Measurements from ENCODE around the gene POLR2E.
A peak's percentile ranks its signal among the peaks of the same experiment; 100 is the strongest.

Gene POLR2E

GRCh38 chr19:1045247-1045603, 50.0 kb downstream of the POLR2E start:
- H3K9ac ChIP-seq (ENCODE audit: low read depth in 1 of 2, low read length in 2 of 2), result no peak overlapping the region
- no peaks in the 10 kb centered on the region for H3K9me3 ChIP-seq (ENCODE audit: control insufficient read depth in 1 of 2, low read length in 2 of 2)
- H3K36me3 ChIP-seq (ENCODE audit: control insufficient read depth in 1 of 2, insufficient read depth in 2 of 2, low read length in 2 of 2), result no peaks in the 10 kb centered on the region
- no peak overlapping the region for H3K4me3 ChIP-seq (ENCODE audit: low read depth in 1 of 2, low read length in 2 of 2)
- H3K27me3 ChIP-seq (ENCODE audit: control insufficient read depth in 1 of 2, insufficient read depth in 2 of 2, low read length in 2 of 2), result no peaks in the 10 kb centered on the region
- H3K4me1 ChIP-seq (ENCODE audit: control insufficient read depth in 1 of 2, insufficient read depth in 2 of 2, low read length in 2 of 2), result peaks cover 19 to 29% of the 10 kb centered on the region in 2 donors
- no peak overlapping the region for H3K27ac ChIP-seq (ENCODE audit: low read depth, low read length)

DNA sequence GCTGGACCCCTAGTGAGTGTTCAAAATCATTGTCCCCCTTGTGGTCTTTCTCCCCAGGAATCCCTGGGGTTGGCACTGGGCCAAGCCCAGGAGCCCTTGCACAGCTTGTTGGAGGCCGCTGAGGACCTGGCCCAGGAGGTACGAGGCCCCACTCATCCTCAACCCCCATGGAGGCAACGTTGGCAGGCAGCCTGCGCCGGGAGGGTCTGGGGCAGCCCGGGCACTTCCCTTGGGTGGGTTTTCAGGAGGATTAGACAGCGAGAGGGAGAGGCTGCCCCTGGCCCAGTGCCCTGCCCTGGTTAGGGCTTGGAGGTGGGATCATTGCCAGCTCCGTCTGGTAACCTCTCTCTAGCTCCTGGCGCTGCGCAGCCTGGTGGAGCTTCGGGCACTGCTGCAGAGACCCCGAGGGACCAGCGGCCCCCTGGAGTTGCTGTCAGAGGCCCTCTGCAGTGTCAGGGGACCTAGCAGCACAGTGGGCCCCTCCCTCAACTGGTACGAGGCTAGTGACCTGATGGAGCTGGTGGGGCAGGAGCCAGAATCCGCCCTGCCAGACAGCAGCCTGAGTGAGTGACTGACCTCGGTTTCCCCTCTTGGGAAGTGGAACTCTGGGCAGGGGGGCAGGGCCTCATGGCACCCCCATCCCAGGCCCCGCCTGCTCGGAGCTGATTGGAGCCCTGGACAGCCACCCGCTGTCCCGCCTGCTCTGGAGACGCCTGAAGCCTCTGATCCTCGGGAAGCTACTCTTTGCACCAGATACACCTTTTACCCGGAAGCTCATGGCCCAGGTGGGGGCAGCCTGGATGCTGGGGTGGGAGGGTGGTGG, 52.3 kb downstream of the POLR2E start:
- H3K27ac ChIP-seq (ENCODE audit: low read depth, low read length), result no peak overlapping the region
- peaks cover 27 to 50% of the 10 kb centered on the region in 2 donors for H3K4me1 ChIP-seq (ENCODE audit: control insufficient read depth in 1 of 2, insufficient read depth in 2 of 2, low read length in 2 of 2)
- H3K36me3 ChIP-seq (ENCODE audit: control insufficient read depth in 1 of 2, insufficient read depth in 2 of 2, low read length in 2 of 2), result no peaks in the 10 kb centered on the region
- peak overlapping the region; percentile 71 to 81 for H3K4me3 ChIP-seq (ENCODE audit: low read depth in 1 of 2, low read length in 2 of 2)
- H3K9ac ChIP-seq (ENCODE audit: low read depth in 1 of 2, low read length in 2 of 2), result peak overlapping the region; percentile 51 to 67
- no peaks in the 10 kb centered on the region for H3K27me3 ChIP-seq (ENCODE audit: control insufficient read depth in 1 of 2, insufficient read depth in 2 of 2, low read length in 2 of 2)
- no peaks in the 10 kb centered on the region for H3K9me3 ChIP-seq (ENCODE audit: control insufficient read depth in 1 of 2, low read length in 2 of 2)

DNA sequence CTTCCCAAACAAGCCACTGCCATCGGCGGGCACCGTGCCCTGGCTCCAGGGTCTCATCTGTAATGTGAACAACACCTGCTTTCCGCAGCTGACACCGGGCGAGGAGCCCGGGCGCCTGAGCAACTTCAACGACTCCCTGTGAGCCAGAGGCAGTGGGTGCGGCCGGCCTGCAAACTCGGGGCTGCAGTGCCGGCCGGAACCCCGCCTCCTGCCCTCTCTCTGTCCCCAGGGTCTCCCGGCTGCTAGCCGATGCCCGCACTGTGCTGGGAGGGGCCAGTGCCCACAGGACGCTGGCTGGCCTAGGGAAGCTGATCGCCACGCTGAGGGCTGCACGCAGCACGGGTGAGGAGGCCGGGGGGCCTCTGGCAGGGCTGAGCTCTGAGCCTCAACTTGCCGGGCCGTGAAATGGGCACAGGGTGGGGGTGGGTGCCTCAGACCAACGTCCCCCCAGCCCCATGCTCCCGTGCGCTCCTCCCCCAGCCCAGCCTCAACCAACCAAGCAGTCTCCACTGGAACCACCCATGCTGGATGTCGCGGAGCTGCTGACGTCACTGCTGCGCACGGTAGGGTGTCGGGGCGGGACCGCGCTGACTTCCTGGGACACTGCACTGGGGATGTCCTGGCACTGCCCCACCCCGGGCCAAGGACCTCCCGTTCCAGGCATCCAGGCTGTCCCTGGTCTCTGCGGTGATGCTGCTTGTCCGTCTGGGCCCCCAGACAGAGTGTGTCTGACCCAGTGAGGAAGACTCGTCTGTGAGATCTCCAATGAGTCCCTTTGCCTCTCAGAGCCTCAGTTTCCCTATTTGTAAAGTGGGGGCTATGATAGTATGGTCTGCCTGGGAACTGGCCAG, 53.1 kb downstream of the POLR2E start:
- H3K27ac ChIP-seq (ENCODE audit: low read depth, low read length), result no peak overlapping the region

GRCh38 chr19:1041272-1041834, 53.8 kb downstream of the POLR2E start:
- Histone ChIP-seq H3K27ac (ENCODE audit: low read depth, low read length) (no peak overlapping the region), H3K27me3 (ENCODE audit: control insufficient read depth in 1 of 2, insufficient read depth in 2 of 2, low read length in 2 of 2) (no peaks in the 10 kb centered on the region), H3K4me1 (ENCODE audit: control insufficient read depth in 1 of 2, insufficient read depth in 2 of 2, low read length in 2 of 2) (peaks cover 27 to 55% of the 10 kb centered on the region in 2 donors), H3K9ac (ENCODE audit: low read depth in 1 of 2, low read length in 2 of 2) (peak overlapping the region; percentile 67 to 73), H3K36me3 (ENCODE audit: control insufficient read depth in 1 of 2, insufficient read depth in 2 of 2, low read length in 2 of 2) (peaks cover 0 to under 1% of the 10 kb centered on the region in 2 donors), H3K9me3 (ENCODE audit: control insufficient read depth in 1 of 2, low read length in 2 of 2) (no peaks in the 10 kb centered on the region), H3K4me3 (ENCODE audit: low read depth in 1 of 2, low read length in 2 of 2) (peak overlapping the region; percentile 71 to 81)

More for the DNA sequence above, 53.1 kb downstream of the POLR2E start:
- H3K36me3 ChIP-seq (ENCODE audit: control insufficient read depth in 1 of 2, insufficient read depth in 2 of 2, low read length in 2 of 2), result no peaks in the 10 kb centered on the region
- peak overlapping the region; percentile 51 to 67 for H3K9ac ChIP-seq (ENCODE audit: low read depth in 1 of 2, low read length in 2 of 2)
- H3K4me1 ChIP-seq (ENCODE audit: control insufficient read depth in 1 of 2, insufficient read depth in 2 of 2, low read length in 2 of 2), result peaks cover 27 to 55% of the 10 kb centered on the region in 2 donors
- peak overlapping the region; percentile 71 to 81 for H3K4me3 ChIP-seq (ENCODE audit: low read depth in 1 of 2, low read length in 2 of 2)
- no peaks in the 10 kb centered on the region for H3K9me3 ChIP-seq (ENCODE audit: control insufficient read depth in 1 of 2, low read length in 2 of 2)
- H3K27me3 ChIP-seq (ENCODE audit: control insufficient read depth in 1 of 2, insufficient read depth in 2 of 2, low read length in 2 of 2), result no peaks in the 10 kb centered on the region

DNA sequence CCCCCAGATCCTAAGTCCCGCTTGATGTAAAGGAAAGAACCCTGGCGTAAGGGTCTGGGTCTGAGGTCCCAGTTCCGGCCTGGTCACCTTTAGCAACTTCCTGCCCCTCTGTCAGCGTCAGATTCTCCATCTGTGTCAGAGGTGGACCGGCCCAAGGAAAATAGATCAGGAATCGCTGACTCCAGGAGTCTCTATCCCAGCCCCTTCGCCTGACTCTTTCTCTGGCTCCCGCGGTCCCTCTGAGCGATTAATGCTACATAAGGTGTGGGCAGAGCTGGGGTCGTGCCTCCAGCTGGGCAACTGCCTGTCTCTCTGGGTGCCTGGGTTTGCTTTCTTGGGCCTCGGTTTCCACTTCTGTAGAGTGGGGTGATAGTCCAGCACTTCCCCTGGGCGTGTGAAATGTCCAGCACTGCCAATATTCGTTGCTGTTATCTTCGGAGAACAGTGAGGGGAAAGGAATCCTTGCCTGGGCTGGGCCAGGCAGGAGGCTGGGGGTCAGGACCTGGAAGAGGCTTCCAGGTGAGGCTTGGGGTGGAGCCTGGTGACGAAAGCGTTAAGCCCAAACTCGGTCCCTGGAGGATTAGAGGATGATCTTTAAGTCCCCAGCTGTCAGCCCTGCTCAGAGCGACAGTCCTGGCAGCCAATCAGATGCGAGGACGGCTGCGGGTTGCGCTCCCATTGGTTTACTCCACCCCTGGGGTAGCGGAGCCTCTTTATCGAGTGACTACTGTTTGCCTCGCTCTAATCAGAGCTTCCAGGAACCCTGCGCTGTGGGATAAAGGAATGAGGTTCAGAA, 54.5 kb downstream of the POLR2E start:
- Histone ChIP-seq H3K4me1 (ENCODE audit: control insufficient read depth in 1 of 2, insufficient read depth in 2 of 2, low read length in 2 of 2) (peaks cover 27 to 55% of the 10 kb centered on the region in 2 donors), H3K4me3 (ENCODE audit: low read depth in 1 of 2, low read length in 2 of 2) (peak overlapping the region; percentile 71 to 81), H3K9me3 (ENCODE audit: control insufficient read depth in 1 of 2, low read length in 2 of 2) (no peaks in the 10 kb centered on the region), H3K27ac (ENCODE audit: low read depth, low read length) (no peak overlapping the region), H3K9ac (ENCODE audit: low read depth in 1 of 2, low read length in 2 of 2) (peak overlapping the region; percentile 69 to 73), H3K36me3 (ENCODE audit: control insufficient read depth in 1 of 2, insufficient read depth in 2 of 2, low read length in 2 of 2) (peaks cover 0 to 5% of the 10 kb centered on the region in 2 donors), H3K27me3 (ENCODE audit: control insufficient read depth in 1 of 2, insufficient read depth in 2 of 2, low read length in 2 of 2) (no peaks in the 10 kb centered on the region)

DNA sequence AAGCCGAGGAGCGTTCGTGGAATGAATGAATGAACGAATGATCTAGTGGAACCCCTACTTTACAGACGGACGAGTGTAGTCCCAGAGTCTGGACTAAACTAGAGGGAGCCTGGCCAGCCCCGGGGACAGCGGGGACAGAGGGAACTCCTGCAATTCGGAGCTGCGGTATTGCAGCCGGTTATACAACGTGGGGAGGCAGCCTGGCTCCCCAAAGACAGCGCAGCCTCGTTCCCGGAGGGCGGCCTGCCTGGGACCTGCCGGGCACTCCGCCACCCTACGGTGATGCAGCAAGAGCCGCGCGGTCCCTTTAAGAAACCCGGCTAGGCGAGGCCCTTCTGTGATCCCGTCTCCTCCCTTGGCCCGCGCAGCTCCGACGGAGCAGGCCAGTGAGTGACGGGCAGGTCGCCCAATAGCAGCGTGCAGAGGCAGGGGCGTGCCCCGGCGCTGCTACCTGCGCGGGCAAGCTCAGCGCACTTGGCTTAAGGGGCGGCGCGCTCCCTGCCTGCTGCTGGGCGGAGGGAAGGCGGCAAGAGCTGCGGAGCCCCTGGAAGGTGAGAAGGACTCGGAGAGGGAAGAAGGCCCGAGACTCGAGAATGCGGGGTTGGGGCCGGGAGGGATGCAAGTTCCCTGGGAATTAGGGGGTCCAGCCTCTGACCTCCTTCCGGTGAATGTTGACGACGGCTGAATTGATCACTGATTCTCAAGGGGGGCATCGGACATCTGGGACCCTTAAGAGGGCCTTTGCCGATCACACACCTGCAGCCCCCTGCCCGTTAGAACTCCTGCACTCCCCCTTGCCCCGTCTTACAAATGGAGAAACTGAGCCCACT, 55.3 kb downstream of the POLR2E start, which contains the start of gene ABCA7:
Gene ABCA7 (plus strand): TSS at position 462 of the 830 bp plus-strand sequence. CDS start 1,255 bp downstream, outside the sequence.
- no peak within 1 kb of the TSS for H3K27ac ChIP-seq (ENCODE audit: low read depth, low read length)

GRCh38 chr19:1038978-1039645, 56.1 kb downstream of the POLR2E start:
- Histone ChIP-seq H3K36me3 (ENCODE audit: control insufficient read depth in 1 of 2, insufficient read depth in 2 of 2, low read length in 2 of 2) (peaks cover 0 to 5% of the 10 kb centered on the region in 2 donors), H3K27ac (ENCODE audit: low read depth, low read length) (no peak overlapping the region), H3K4me3 (ENCODE audit: low read depth in 1 of 2, low read length in 2 of 2) (peak overlapping the region; percentile 10 to 81), H3K9me3 (ENCODE audit: control insufficient read depth in 1 of 2, low read length in 2 of 2) (no peaks in the 10 kb centered on the region), H3K27me3 (ENCODE audit: control insufficient read depth in 1 of 2, insufficient read depth in 2 of 2, low read length in 2 of 2) (no peaks in the 10 kb centered on the region), H3K9ac (ENCODE audit: low read depth in 1 of 2, low read length in 2 of 2) (no peak overlapping the region), H3K4me1 (ENCODE audit: control insufficient read depth in 1 of 2, insufficient read depth in 2 of 2, low read length in 2 of 2) (peaks cover 27 to 55% of the 10 kb centered on the region in 2 donors)

More for the DNA sequence above, 55.3 kb downstream of the POLR2E start, which contains the start of gene ABCA7:
- Histone ChIP-seq H3K9ac (ENCODE audit: low read depth in 1 of 2, low read length in 2 of 2) (peak within 1 kb of the TSS; percentile 69 to 73), H3K4me3 (ENCODE audit: low read depth in 1 of 2, low read length in 2 of 2) (peak within 1 kb of the TSS; percentile 71 to 81), H3K27me3 (ENCODE audit: control insufficient read depth in 1 of 2, insufficient read depth in 2 of 2, low read length in 2 of 2) (no peaks in the 10 kb centered on the region), H3K9me3 (ENCODE audit: control insufficient read depth in 1 of 2, low read length in 2 of 2) (no peaks in the 10 kb centered on the region), H3K36me3 (ENCODE audit: control insufficient read depth in 1 of 2, insufficient read depth in 2 of 2, low read length in 2 of 2) (peaks cover 0 to 5% of the 10 kb centered on the region in 2 donors), H3K4me1 (ENCODE audit: control insufficient read depth in 1 of 2, insufficient read depth in 2 of 2, low read length in 2 of 2) (peaks cover 27 to 55% of the 10 kb centered on the region in 2 donors)

GRCh38 chr19:1037621-1038064, 57.5 kb downstream of the POLR2E start:
- peak overlapping the region in 1 of 2 donors; percentile 25 for H3K9ac ChIP-seq (ENCODE audit: low read depth in 1 of 2, low read length in 2 of 2)
- H3K27ac ChIP-seq (ENCODE audit: low read depth, low read length), result no peak overlapping the region
- H3K4me1 ChIP-seq (ENCODE audit: control insufficient read depth in 1 of 2, insufficient read depth in 2 of 2, low read length in 2 of 2), result peaks cover 24 to 50% of the 10 kb centered on the region in 2 donors
- no peaks in the 10 kb centered on the region for H3K27me3 ChIP-seq (ENCODE audit: control insufficient read depth in 1 of 2, insufficient read depth in 2 of 2, low read length in 2 of 2)
- H3K36me3 ChIP-seq (ENCODE audit: control insufficient read depth in 1 of 2, insufficient read depth in 2 of 2, low read length in 2 of 2), result peaks cover 0 to 11% of the 10 kb centered on the region in 2 donors
- H3K9me3 ChIP-seq (ENCODE audit: control insufficient read depth in 1 of 2, low read length in 2 of 2), result no peaks in the 10 kb centered on the region
- H3K4me3 ChIP-seq (ENCODE audit: low read depth in 1 of 2, low read length in 2 of 2), result no peak overlapping the region

Measured in duodenal mucosa (tissue), 2 donors.